ENCODE measurements around the gene UCP2. TPM values are rescaled to one million over a fixed set of nuclear protein-coding genes. Genes with fewer than 3 reads are reported as not detected.
A peak's percentile ranks its signal among the peaks of the same experiment; 100 is the strongest.

The UCP2 gene
- total and polyA plus RNA-seq, 10 of the 15 experiments (the other 5 are each of a cell fraction or from before 2014, with no cell fraction given): 32.9 to 248 (median 154) TPM

GRCh38 chr11:73980001-73980961 lies 2.4 kb downstream of the UCP2 start (continued):
- TF ChIP-seq POLR2A (IDR thresholded peaks at IDR 0.05; ENCODE audit: low read depth, low read length): peak; percentile 49; the same call in 1 of the 2 replicates
- TF ChIP-seq BMI1 (IDR thresholded peaks at IDR 0.05; ENCODE audit: borderline replicate concordance): no peak
- TF ChIP-seq, protein P1, sequence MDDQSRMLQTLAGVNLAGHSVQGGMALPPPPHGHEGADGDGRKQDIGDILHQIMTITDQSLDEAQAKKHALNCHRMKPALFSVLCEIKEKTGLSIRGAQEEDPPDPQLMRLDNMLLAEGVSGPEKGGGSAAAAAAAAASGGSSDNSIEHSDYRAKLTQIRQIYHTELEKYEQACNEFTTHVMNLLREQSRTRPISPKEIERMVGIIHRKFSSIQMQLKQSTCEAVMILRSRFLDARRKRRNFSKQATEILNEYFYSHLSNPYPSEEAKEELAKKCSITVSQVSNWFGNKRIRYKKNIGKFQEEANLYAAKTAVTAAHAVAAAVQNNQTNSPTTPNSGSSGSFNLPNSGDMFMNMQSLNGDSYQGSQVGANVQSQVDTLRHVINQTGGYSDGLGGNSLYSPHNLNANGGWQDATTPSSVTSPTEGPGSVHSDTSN (IDR thresholded peaks at IDR 0.05; ENCODE audit: insufficient replicate concordance, low read depth, low read length): peak; percentile 45
- peak; percentile 63 for TF ChIP-seq ATF7 (IDR thresholded peaks at IDR 0.05; ENCODE audit: low read depth)
- no peak; the same call in 1 of the 2 replicates for TF ChIP-seq ATF2 (IDR thresholded peaks at IDR 0.05; ENCODE audit: low read length)
- peak; percentile 62; the same call in 1 of the 2 replicates for TF ChIP-seq IKZF1 (conservative IDR thresholded peaks at IDR 0.05)
- TF ChIP-seq TCF3 (IDR thresholded peaks at IDR 0.05; ENCODE audit: borderline replicate concordance, insufficient read depth, low read depth, low read length): peak; percentile 68; the same call in 1 of the 2 replicates
- TF ChIP-seq SMAD5 (IDR thresholded peaks at IDR 0.05; ENCODE audit: low read depth): 0 out of 2 replicates have a peak, but pooled peaks have one; percentile 9
- peak; percentile 55 for TF ChIP-seq SP1 (IDR thresholded peaks at IDR 0.05; ENCODE audit: low read depth, low read length)
- TF ChIP-seq KAT2A (conservative IDR thresholded peaks at IDR 0.05; ENCODE audit: control insufficient read depth, low read depth, low read length): no peak
- TF ChIP-seq RAD51 (IDR thresholded peaks at IDR 0.05): peak; percentile 55
- TF ChIP-seq POLR2AphosphoS2 (IDR thresholded peaks at IDR 0.05; ENCODE audit: low read depth, low read length): no peak
- no peak for TF ChIP-seq ZBTB33 (IDR thresholded peaks at IDR 0.05)
- no peak for TF ChIP-seq ZNF274 (IDR thresholded peaks at IDR 0.05; ENCODE audit: insufficient read depth, insufficient read length)
- TF ChIP-seq BHLHE40 (IDR thresholded peaks at IDR 0.05; ENCODE audit: borderline replicate concordance in 1 of 2, low read depth in 2 of 2, low read length in 1 of 2): peak; percentile 57 to 63; a peak in 3 of 4 replicates
- TF ChIP-seq CTCF (IDR thresholded peaks at IDR 0.05 in 2 of 3, conservative IDR thresholded peaks at IDR 0.05 in 1 of 3; ENCODE audit: control insufficient read depth in 2 of 3, extremely low read depth in 1 of 3, insufficient read depth in 1 of 3, low read depth in 3 of 3, low read length in 3 of 3): 0 out of 6 replicates have a peak, but pooled peaks of 1 of the 3 experiments have one; percentile 2

All from GM12878 (cell line).